ENCODE measurements around the gene CHRNA4. TPM values are rescaled to one million over a fixed set of nuclear protein-coding genes. Genes with fewer than 3 reads are reported as not detected.

CHRNA4 gene
- total and polyA plus RNA-seq, 5 donors: 0.02 to 0.54 (median 0.27) TPM; not detected in 1

DNA sequence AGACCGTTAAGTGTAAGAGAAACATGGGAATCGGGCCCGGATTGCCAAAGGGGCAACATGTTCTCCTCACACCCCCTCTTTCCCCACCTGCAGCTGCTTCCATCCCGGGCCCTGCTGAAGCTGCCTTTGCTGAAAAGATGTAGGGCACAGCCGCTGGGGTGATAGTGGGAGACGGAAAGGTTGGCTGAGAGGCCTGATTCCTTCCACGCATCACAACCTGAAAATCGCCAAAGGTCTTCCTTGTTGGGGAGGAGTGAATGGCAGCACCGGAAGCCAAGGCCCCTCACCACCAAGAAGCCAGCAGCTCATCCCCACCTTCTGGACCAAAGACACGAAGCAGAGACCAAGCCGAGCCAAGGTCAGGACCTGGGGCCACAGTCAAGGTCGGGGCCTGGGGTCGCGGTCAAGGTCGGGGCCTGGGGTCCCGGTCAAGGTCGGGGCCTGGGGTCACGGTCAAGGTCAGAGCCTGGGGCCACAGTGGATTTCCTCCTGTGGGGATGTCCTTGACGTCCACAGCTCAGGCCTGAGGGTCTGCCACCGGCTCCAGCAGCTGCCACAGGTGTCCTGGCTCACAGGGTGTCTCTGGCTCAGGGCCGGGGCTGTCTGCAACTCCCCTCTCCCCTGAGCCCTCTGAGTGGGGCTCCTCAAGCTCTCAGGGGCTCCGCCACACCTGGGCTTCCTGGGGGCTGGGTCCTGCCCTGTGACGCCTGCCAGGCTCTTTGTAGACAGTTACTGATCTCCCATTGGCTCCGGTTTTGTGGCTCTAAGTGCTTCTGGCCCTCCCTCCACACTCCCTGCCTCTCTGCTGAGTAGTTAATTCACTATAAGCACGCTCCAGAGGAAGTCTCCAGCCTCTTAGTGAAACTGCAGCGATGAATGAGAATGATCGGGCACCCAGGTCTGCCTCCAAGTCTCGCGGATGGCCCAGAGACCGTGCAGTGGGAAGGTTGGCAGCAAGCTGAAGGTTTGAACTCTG is 5.5 kb upstream of the CHRNA4 start:
- DNase-seq (peak in 2 of 3 donors; percentile 34 to 55), ATAC-seq (no peak)
- no peak overlapping the region for H3K4me3 ChIP-seq (ENCODE audit: low read length)
- WGBS: 79% methylated on average over 30 of the region's 30 CpGs
- no peak overlapping the region for H3K27ac ChIP-seq (ENCODE audit: low read length)
- no peaks in the 10 kb centered on the region for H3K27me3 ChIP-seq (ENCODE audit: control insufficient read depth, insufficient read depth)
- no peaks in the 10 kb centered on the region for H3K4me1 ChIP-seq (ENCODE audit: control insufficient read depth, insufficient read depth, low read length)
- no peaks in the 10 kb centered on the region for H3K9me3 ChIP-seq (ENCODE audit: control insufficient read depth, low read length)
- intact Hi-C loops (cut with DNase I): no loop called here

GRCh38 chr20:63365601-63366389 is 4.6 kb upstream of the CHRNA4 start:
- no peaks in the 10 kb centered on the region for H3K4me1 ChIP-seq (ENCODE audit: control insufficient read depth, insufficient read depth, low read length)
- DNase-seq (peak in 2 of 3 donors; percentile 38 to 39), ATAC-seq (no peak)
- no peak overlapping the region for H3K27ac ChIP-seq (ENCODE audit: low read length)
- WGBS: 84% methylated on average over 22 of the region's 22 CpGs
- H3K27me3 ChIP-seq (ENCODE audit: control insufficient read depth, insufficient read depth): no peaks in the 10 kb centered on the region
- no peak overlapping the region for H3K4me3 ChIP-seq (ENCODE audit: low read length)
- intact Hi-C loops (cut with DNase I): no loop called here
- no peaks in the 10 kb centered on the region for H3K9me3 ChIP-seq (ENCODE audit: control insufficient read depth, low read length)

DNA sequence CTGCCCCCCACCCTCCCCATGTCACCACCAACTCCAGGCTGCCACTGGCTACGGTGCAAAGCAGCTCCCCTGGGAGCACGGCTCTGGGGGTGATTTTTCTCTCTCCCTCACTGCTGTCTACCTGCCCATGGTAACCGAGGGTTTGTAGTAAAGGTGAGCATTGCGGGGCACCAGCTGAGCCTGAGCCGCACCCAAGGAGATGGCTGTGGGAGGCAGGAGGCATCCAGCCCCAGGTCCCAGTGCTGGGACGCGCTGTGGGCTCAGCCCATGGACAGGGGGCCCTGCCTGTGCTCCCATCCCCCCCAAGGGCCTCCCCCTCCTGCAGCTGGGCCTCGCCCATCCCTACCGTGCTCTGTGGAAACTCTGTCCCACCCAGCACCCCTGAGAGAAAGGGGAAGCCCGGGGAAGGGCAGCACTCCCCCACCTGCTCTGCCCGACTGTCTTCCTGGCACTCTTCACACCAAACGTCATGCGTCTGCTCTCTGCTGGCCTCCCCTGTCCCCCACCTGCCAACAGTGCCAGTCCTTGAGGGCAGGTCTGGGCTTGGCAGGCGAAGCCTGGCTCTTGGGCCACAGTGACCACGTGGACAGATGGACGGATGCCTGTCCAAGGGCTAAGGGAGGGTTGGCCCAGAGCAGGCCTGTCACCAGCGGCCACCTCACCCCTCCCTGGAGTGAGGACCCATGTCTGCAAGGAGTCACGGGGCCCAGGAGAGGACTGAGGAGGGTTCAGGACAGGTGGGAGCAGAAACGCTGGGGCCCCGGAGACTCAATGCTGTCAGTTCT is 3.8 kb upstream of the CHRNA4 start:
- no peaks in the 10 kb centered on the region for H3K4me1 ChIP-seq (ENCODE audit: control insufficient read depth, insufficient read depth, low read length)
- DNase-seq (peak in 2 of 3 donors; percentile 22 to 42), ATAC-seq (no peak)
- intact Hi-C loops (cut with DNase I): no loop called here
- no peak overlapping the region for H3K27ac ChIP-seq (ENCODE audit: low read length)
- H3K4me3 ChIP-seq (ENCODE audit: low read length): no peak overlapping the region
- no peaks in the 10 kb centered on the region for H3K27me3 ChIP-seq (ENCODE audit: control insufficient read depth, insufficient read depth)
- H3K9me3 ChIP-seq (ENCODE audit: control insufficient read depth, low read length): no peaks in the 10 kb centered on the region
- 76% methylated on average over 20 of the region's 20 CpGs for WGBS

GRCh38 chr20:63363981-63364561 is 2.9 kb upstream of the CHRNA4 start:
- intact Hi-C loops (cut with DNase I): no loop called here
- 78% methylated on average over 19 of the region's 19 CpGs for WGBS
- peak in 2 of 3 donors; percentile 12 to 31 for DNase-seq
- no peak overlapping the region for H3K27ac ChIP-seq (ENCODE audit: low read length)
- no peaks in the 10 kb centered on the region for H3K9me3 ChIP-seq (ENCODE audit: control insufficient read depth, low read length)
- no peak overlapping the region for H3K4me3 ChIP-seq (ENCODE audit: low read length)
- ATAC-seq: no peak
- H3K27me3 ChIP-seq (ENCODE audit: control insufficient read depth, insufficient read depth): no peaks in the 10 kb centered on the region
- no peaks in the 10 kb centered on the region for H3K4me1 ChIP-seq (ENCODE audit: control insufficient read depth, insufficient read depth, low read length)

DNA sequence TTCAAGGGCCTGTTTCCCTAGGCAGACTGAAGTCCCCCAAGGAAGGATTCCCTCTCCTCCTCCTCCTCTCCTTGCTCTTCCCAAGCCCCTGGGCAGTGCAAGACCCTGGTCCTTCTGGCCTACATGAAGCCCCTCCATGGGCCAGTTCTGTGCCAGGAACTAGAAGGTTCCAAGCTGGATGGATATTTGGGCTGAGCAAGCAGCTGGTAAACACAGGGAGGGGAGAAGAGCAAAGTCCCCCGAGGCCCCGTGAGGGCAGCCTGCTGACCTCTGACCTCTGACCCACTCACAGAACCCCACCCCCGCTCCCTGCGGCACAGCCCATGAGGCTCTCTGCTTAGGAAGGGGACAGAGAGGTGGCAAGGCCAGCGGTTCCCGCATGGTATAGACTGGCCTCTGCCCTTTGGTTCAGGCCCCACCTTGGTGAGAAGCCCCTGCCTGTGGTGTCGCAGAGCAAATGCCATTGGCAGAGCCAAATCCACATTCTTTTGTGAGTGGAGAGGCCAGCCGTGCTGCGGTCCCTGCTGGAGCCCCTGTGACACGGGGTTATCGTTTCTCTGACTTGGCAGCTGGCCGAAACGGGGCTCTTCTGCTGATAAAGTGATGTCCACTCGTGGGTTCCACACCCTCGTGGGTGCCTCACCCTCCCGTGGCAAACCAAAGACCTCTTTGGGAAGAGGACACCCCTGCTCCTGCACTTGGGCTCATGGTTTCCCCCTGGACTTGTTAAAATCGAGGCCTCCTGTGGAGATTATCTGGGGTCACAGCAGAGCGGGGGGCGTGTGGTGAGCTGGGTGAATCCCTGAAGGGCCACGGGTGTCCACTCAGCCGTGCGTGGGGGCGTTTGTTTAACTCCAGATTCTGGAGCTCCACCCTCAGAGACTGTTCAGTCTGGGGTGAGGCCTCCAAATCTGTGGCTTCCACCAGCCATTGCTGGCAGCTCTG is 2.1 kb upstream of the CHRNA4 start:
- no peak overlapping the region for H3K4me3 ChIP-seq (ENCODE audit: low read length)
- ATAC-seq (no peak), DNase-seq (peak in 2 of 3 donors; percentile 41 to 45)
- WGBS: 45% methylated on average over 23 of the region's 23 CpGs
- H3K9me3 ChIP-seq (ENCODE audit: control insufficient read depth, low read length): no peaks in the 10 kb centered on the region
- no peaks in the 10 kb centered on the region for H3K27me3 ChIP-seq (ENCODE audit: control insufficient read depth, insufficient read depth)
- H3K27ac ChIP-seq (ENCODE audit: low read length): no peak overlapping the region
- intact Hi-C loops (cut with DNase I): no loop called here
- no peaks in the 10 kb centered on the region for H3K4me1 ChIP-seq (ENCODE audit: control insufficient read depth, insufficient read depth, low read length)

- Histone ChIP-seq H3K9me3 (ENCODE audit: control insufficient read depth, low read length) (no peaks in the 10 kb centered on the region), H3K4me1 (ENCODE audit: control insufficient read depth, insufficient read depth, low read length) (no peaks in the 10 kb centered on the region), H3K27me3 (ENCODE audit: control insufficient read depth, insufficient read depth) (no peaks in the 10 kb centered on the region), H3K4me3 (ENCODE audit: low read length) (no peak overlapping the region), H3K27ac (ENCODE audit: low read length) (no peak overlapping the region)
- intact Hi-C loops (cut with DNase I): no loop called here
- WGBS: 69% methylated on average over 16 of the region's 16 CpGs
- DNase-seq (peak in 2 of 3 donors; percentile 6 to 25), ATAC-seq (no peak)
These were observed 1.4 kb upstream of the CHRNA4 start for GRCh38 chr20:63362436-63363009.

DNA sequence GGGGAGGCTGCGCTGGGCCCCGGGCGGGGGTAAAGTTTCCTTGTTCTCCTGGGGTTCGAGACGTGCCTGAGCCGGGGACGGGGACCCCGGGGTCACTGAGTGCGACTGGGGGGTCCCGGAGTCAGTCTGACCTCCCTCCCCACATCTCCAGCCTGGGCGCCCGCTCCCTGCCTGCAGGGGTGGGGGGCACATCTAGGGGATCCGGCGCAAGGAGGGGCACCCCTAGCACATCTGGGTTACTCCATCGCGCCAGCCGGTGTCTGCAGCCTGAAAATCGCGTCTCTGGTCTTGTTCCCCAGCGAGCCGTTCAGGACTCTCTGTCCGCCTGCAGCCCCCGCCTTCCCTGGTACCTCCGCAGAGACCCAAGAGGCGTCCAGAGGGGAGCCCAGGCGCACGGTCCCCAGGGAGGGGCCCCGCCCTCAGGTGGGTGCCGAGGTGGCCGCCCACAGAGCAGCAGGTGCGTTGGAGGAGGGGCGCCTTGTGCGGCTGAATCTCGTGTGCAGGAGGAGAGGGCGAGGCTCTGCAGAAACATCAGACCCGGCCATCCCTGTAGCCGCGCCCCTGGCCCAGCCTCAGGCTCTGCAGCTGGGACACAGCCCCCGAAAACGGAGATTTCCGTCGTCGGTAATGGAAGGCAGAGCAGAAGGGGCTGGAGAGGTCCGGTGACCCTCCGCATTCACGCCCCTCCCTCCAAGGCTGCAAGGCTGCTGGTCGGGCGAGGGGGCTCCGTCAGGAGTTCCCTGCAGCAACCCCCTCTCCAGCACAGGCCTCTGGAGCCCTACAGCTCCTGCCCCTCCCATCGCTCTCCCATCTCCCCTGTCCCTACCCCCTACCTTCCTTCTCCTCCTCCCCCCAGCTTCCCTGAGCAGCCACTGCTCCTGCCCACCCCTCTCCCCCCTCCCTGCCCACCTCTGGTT is 628 bp upstream of the CHRNA4 start:
- ATAC-seq (no peak), DNase-seq (peak in 2 of 3 donors; percentile 50 to 55)
- WGBS: 10% methylated on average over 50 of the region's 50 CpGs
- Histone ChIP-seq H3K27me3 (ENCODE audit: control insufficient read depth, insufficient read depth) (no peaks in the 10 kb centered on the region), H3K4me1 (ENCODE audit: control insufficient read depth, insufficient read depth, low read length) (no peaks in the 10 kb centered on the region), H3K27ac (ENCODE audit: low read length) (no peak overlapping the region), H3K9me3 (ENCODE audit: control insufficient read depth, low read length) (no peaks in the 10 kb centered on the region), H3K4me3 (ENCODE audit: low read length) (no peak overlapping the region)
- intact Hi-C loops (cut with DNase I): no loop called here

DNA sequence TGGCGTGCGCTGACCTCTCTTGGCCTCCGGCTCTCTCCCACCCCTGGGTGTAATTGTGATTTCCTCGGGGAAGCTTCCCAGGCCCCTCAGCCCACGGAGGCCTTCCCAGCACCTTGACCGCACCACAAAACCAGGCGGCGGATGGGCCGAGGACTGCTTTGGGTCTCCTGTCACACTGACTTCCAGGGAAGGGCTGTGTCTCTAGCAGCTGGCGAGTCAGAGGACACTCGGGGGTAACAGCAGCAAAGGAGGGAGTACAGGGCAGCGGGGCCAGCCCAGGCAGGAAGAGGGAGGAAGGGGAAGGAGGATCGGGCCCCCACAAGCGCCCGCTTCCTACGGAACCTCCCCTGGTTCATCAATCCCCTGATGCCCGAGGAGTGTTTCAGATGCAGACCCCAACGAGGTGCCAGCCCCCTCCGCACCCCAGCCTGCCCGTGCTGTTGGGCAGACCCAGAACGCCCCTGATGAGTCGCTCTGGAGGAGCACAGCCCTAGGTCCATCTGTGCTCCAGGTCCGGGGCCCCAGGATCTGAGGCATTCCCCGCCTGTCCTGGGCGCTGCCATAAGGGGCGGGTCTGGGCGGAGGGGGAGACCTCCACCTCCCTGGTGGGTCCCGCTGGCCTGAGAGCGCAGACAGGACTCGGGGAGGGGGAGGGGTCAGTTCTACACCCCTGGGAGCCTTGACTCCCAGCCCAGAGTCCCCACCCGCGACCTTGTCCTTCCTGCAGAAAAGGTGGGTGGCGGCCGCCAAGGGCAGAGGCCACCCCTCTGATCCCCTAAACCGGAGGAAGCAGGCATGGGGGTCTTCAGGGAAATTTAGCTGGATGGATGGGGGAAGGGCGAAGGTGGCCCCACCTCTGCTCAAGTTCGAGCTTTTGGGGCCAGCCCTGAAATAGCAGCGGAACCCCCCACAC is 956 bp downstream of the CHRNA4 start:
- H3K9me3 ChIP-seq (ENCODE audit: control insufficient read depth, low read length): no peaks in the 10 kb centered on the region
- 33% methylated on average over 38 of the region's 38 CpGs for WGBS
- no peaks in the 10 kb centered on the region for H3K27me3 ChIP-seq (ENCODE audit: control insufficient read depth, insufficient read depth)
- ATAC-seq (no peak), DNase-seq (peak in 2 of 3 donors; percentile 30 to 35)
- no peak overlapping the region for H3K27ac ChIP-seq (ENCODE audit: low read length)
- intact Hi-C loops (cut with DNase I): no loop called here
- no peak overlapping the region for H3K4me3 ChIP-seq (ENCODE audit: low read length)
- H3K4me1 ChIP-seq (ENCODE audit: control insufficient read depth, insufficient read depth, low read length): no peaks in the 10 kb centered on the region
